Suprapubic skin (tissue), 3 donors: Measurements from ENCODE around the gene CHIA.

Experiments used
- CTCF ChIP-seq, 2 donors: fragments of 200-600 bp in 1 of 2; fragments of 450-650 bp in 1 of 2; sonication (generic) in 1 of 2; IDR thresholded peaks; one replicate each; pipeline ENCODE4 v1.5.1; 2016 to 2019; ENCODE audit warnings: antibody characterized with exemption in 2 of 2, mild to moderate bottlenecking in 1 of 2, moderate library complexity in 1 of 2
- EP300 ChIP-seq: sonication (generic); formaldehyde crosslinking; IDR thresholded peaks from one replicate; pipeline ENCODE4 v1.6.1; 2017; ENCODE audit warnings: antibody characterized with exemption
- POLR2A ChIP-seq, 2 donors: fragments of 450-650 bp; IDR thresholded peaks; one replicate each; pipeline ENCODE4 v1.6.1; 2017; ENCODE audit warnings: antibody characterized with exemption in 2 of 2, mild to moderate bottlenecking in 2 of 2, moderate library complexity in 2 of 2

GRCh38 chr1:111269825-111270406 is 20.7 kb upstream of the CHIA start:
- no peak for TF ChIP-seq CTCF (IDR thresholded peaks at IDR 0.05)
- TF ChIP-seq EP300, result no peak
- TF ChIP-seq POLR2A (IDR thresholded peaks at IDR 0.05), result no peak
